Gastroesophageal sphincter (tissue), 3 donors: ENCODE results near the gene GABRG3.

Experiments
- EP300 ChIP-seq: sonication (generic); formaldehyde crosslinking; IDR thresholded peaks from one replicate; pipeline ENCODE4 v1.6.1; 2017; ENCODE audit warnings: antibody characterized with exemption, mild to moderate bottlenecking
- POLR2A ChIP-seq, 2 donors: fragments of 450-650 bp; IDR thresholded peaks; one replicate each; pipeline ENCODE4 v1.6.1; 2017; ENCODE audit warnings: antibody characterized with exemption in 2 of 2, mild to moderate bottlenecking in 2 of 2, moderate library complexity in 1 of 2
- POLR2AphosphoS5 ChIP-seq: sonication (generic); formaldehyde crosslinking; IDR thresholded peaks from one replicate; pipeline ENCODE4 v1.6.1; 2017; ENCODE audit warnings: antibody characterized with exemption
- TF ChIP-seq, protein P1 (sequence below), 4 experiments: fragments of 200-600 bp in 2 of 4; fragments of 450-650 bp in 2 of 4; sonication (generic) in 1 of 4; IDR thresholded peaks; one replicate each; pipeline ENCODE4 v1.5.1; 2017 to 2019; ENCODE audit warnings: antibody characterized with exemption in 4 of 4, mild to moderate bottlenecking in 2 of 4, moderate library complexity in 2 of 4

- TF ChIP-seq POLR2A (IDR thresholded peaks at IDR 0.05): no peak
- TF ChIP-seq, protein P1, sequence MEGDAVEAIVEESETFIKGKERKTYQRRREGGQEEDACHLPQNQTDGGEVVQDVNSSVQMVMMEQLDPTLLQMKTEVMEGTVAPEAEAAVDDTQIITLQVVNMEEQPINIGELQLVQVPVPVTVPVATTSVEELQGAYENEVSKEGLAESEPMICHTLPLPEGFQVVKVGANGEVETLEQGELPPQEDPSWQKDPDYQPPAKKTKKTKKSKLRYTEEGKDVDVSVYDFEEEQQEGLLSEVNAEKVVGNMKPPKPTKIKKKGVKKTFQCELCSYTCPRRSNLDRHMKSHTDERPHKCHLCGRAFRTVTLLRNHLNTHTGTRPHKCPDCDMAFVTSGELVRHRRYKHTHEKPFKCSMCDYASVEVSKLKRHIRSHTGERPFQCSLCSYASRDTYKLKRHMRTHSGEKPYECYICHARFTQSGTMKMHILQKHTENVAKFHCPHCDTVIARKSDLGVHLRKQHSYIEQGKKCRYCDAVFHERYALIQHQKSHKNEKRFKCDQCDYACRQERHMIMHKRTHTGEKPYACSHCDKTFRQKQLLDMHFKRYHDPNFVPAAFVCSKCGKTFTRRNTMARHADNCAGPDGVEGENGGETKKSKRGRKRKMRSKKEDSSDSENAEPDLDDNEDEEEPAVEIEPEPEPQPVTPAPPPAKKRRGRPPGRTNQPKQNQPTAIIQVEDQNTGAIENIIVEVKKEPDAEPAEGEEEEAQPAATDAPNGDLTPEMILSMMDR (IDR thresholded peaks at IDR 0.05): no peak
- no peak for TF ChIP-seq EP300
- TF ChIP-seq POLR2AphosphoS5: no peak
Measured at GRCh38 chr15:27550635-27551034, 579.7 kb downstream of the GABRG3 start.
